Gastrocnemius medialis (tissue), 4 donors: ENCODE results near the gene RNF44. TPM values are rescaled to one million over a fixed set of nuclear protein-coding genes. Genes with fewer than 3 reads are reported as not detected.

ENCODE experiments used
- ATAC-seq, 2 donors: fragments of 150-250 bp; one replicate each; pipeline ENCODE4 v1.9.1; 2016
- DNase-seq, 2 donors: peaks; one replicate each; pipeline ENCODE4 v3.0.0-alpha.2; 2019
- H3K27ac ChIP-seq, 4 donors: fragments of 200-600 bp; sonication (generic); 1 replicate in 1 of 4; 2 replicates in 3 of 4; pipeline ENCODE4 v1.5.1; 2016 to 2018; ENCODE audit warnings: mild to moderate bottlenecking in 2 of 4, moderate library complexity in 1 of 4
- H3K27me3 ChIP-seq, 3 donors: fragments of 200-600 bp; sonication (generic) in 2 of 3; 1 replicate in 1 of 3; 2 replicates in 2 of 3; pipeline versions ENCODE4 v1.5.1 to v1.6.0; 2016 to 2019; ENCODE audit warnings: mild to moderate bottlenecking in 1 of 3, moderate library complexity in 1 of 3
- H3K36me3 ChIP-seq, 2 donors: fragments of 200-600 bp; sonication (generic) in 1 of 2; one replicate each; pipeline ENCODE4 v1.5.1; 2017 to 2018
- H3K4me1 ChIP-seq, 2 donors: fragments of 200-600 bp; sonication (generic) in 1 of 2; one replicate each; pipeline ENCODE4 v1.5.1; 2016 to 2017; ENCODE audit warnings: mild to moderate bottlenecking in 2 of 2
- H3K4me3 ChIP-seq, 4 donors: fragments of 200-600 bp; sonication (generic) in 3 of 4; 1 replicate in 1 of 4; 2 replicates in 3 of 4; pipeline ENCODE4 v1.5.1; 2016 to 2019; ENCODE audit warnings: mild to moderate bottlenecking in 2 of 4
- H3K9me3 ChIP-seq, 3 donors: fragments of 200-600 bp; sonication (generic) in 2 of 3; 1 replicate in 1 of 3; 2 replicates in 2 of 3; pipeline ENCODE4 v1.5.1; 2016 to 2019
- POLR2A ChIP-seq, 2 donors: fragments of 450-650 bp; IDR thresholded peaks; one replicate each; pipeline ENCODE4 v1.6.1; 2017; ENCODE audit warnings: antibody characterized with exemption in 2 of 2, mild to moderate bottlenecking in 2 of 2, moderate library complexity in 2 of 2
- in situ Hi-C, 4 donors: fragments of 200-750 bp; cut with MboI; loops; one replicate each; pipeline versions ENCODE4 v1.15.0 to v1.8.0; 2017; ENCODE audit warnings: low sequenced_read_pairs in 4 of 4
- intact Hi-C: fragments of 100-400 bp; cut with DNase I; formaldehyde crosslinking; loops from one replicate; pipeline ENCODE4 v1.15.1; 2023; ENCODE audit warnings: low total_unique reads
- total RNA-seq, 4 donors: library from RNA; depleted of rRNA; stranded (reverse); fragments of >200 nt; gene quantifications; one replicate each; pipeline versions ENCODE4 v1.1.0 to v1.2.3, GENCODE V29; 2016
- TF ChIP-seq, protein P1 (sequence below), 5 experiments: fragments of 450-650 bp in 3 of 5; fragments of 200-600 bp in 2 of 5; sonication (generic) in 2 of 5; IDR thresholded peaks in 4 of 5; conservative IDR thresholded peaks in 1 of 5; 1 replicate in 4 of 5; 2 replicates in 1 of 5; pipeline ENCODE4 v1.5.1; 2016 to 2019; ENCODE audit warnings: antibody characterized with exemption in 5 of 5, mild to moderate bottlenecking in 3 of 5, moderate library complexity in 3 of 5

Gene RNF44
- total RNA-seq, 4 donors from 2014 or later: 4.1 to 7.0 (median 6.7) TPM

DNA sequence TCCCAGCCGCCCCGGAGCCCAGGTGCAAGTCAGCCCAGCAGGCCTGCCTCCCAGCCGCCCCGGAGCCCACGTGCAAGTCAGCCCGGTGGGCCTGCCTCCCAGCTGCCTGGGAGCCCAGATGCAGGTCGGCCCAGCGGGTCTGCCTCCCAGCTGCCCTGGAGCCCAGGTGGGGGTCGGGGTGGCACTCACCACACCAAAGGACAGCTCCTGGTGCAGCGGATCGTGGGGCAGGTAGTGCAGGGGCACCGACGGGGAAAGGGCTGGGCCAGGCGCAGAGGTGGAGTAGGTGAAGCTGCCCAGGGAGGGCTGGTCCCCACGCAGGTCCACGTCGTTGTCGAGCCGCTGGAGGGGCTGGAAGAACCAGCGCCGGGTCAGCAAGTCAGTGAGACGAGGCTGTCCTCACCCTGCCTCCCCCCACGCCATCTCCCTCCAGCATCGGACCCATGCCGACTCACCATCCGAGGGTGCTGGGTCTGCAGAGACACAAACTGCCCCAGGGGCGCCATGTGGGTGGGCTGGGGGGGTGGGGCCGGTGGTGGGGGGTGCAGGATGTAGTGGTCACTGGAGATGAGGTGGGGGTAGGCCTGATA, 6.7 kb downstream of the RNF44 start:
- H3K36me3 ChIP-seq: peaks cover 0 to 45% of the 10 kb centered on the region in 2 donors
- no peak overlapping the region for H3K27ac ChIP-seq
- no peaks in the 10 kb centered on the region for H3K9me3 ChIP-seq
- no peak for DNase-seq
- intact Hi-C loops (no loop called here), in situ Hi-C loops (loop anchor here in 3 of 4 donors (10.0 to 25.0 kb wide), 4 partner anchors 93 to 482 kb away; partner anchors contain the start of genes UIMC1 (in 2 of the 3), CLTB (in 1 of the 3), FAF2 (in 1 of the 3) and ZNF346 (in 1 of the 3))
- TF ChIP-seq, protein P1, sequence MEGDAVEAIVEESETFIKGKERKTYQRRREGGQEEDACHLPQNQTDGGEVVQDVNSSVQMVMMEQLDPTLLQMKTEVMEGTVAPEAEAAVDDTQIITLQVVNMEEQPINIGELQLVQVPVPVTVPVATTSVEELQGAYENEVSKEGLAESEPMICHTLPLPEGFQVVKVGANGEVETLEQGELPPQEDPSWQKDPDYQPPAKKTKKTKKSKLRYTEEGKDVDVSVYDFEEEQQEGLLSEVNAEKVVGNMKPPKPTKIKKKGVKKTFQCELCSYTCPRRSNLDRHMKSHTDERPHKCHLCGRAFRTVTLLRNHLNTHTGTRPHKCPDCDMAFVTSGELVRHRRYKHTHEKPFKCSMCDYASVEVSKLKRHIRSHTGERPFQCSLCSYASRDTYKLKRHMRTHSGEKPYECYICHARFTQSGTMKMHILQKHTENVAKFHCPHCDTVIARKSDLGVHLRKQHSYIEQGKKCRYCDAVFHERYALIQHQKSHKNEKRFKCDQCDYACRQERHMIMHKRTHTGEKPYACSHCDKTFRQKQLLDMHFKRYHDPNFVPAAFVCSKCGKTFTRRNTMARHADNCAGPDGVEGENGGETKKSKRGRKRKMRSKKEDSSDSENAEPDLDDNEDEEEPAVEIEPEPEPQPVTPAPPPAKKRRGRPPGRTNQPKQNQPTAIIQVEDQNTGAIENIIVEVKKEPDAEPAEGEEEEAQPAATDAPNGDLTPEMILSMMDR (IDR thresholded peaks at IDR 0.05 in 4 of 5, conservative IDR thresholded peaks at IDR 0.05 in 1 of 5): no peak
- no peak for TF ChIP-seq POLR2A (IDR thresholded peaks at IDR 0.05)
- no peak overlapping the region for H3K4me3 ChIP-seq
- H3K27me3 ChIP-seq: no peaks in the 10 kb centered on the region
- H3K4me1 ChIP-seq: peaks cover 29 to 33% of the 10 kb centered on the region in 2 donors
- no peak for ATAC-seq

DNA sequence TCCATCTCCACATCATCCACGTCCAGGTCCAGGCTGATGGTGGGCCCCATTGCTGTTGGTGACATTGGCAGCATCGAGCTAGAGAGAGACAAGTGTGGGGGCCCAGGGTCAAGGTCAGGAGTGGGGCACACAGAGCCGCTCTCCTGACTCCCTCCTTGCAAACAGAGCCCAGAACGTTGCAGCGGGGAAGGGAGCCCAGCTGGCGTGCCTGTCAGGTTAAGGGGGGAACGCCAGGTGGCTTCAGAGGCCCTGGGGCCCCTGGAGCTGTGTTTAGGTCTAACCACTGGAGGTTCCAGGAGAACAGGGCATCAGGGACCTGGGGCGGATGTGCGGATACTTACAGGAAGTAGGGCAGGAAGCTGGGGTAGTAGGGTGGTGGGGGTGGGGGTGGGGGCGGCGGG, 7.5 kb downstream of the RNF44 start:
- intact Hi-C loops (no loop called here), in situ Hi-C loops (loop anchor here in 3 of 4 donors (10.0 to 25.0 kb wide), 4 partner anchors 92 to 483 kb away; partner anchors contain the start of genes UIMC1 (in 2 of the 3), CLTB (in 1 of the 3), FAF2 (in 1 of the 3) and ZNF346 (in 1 of the 3))
- Histone ChIP-seq H3K27me3 (no peaks in the 10 kb centered on the region), H3K9me3 (no peaks in the 10 kb centered on the region), H3K36me3 (peaks cover 0 to 45% of the 10 kb centered on the region in 2 donors), H3K27ac (no peak overlapping the region), H3K4me1 (peaks cover 22 to 25% of the 10 kb centered on the region in 2 donors), H3K4me3 (no peak overlapping the region)
- DNase-seq (no peak), ATAC-seq (no peak)
- TF ChIP-seq, protein P1 (IDR thresholded peaks at IDR 0.05 in 4 of 5, conservative IDR thresholded peaks at IDR 0.05 in 1 of 5): no peak
- no peak for TF ChIP-seq POLR2A (IDR thresholded peaks at IDR 0.05)

DNA sequence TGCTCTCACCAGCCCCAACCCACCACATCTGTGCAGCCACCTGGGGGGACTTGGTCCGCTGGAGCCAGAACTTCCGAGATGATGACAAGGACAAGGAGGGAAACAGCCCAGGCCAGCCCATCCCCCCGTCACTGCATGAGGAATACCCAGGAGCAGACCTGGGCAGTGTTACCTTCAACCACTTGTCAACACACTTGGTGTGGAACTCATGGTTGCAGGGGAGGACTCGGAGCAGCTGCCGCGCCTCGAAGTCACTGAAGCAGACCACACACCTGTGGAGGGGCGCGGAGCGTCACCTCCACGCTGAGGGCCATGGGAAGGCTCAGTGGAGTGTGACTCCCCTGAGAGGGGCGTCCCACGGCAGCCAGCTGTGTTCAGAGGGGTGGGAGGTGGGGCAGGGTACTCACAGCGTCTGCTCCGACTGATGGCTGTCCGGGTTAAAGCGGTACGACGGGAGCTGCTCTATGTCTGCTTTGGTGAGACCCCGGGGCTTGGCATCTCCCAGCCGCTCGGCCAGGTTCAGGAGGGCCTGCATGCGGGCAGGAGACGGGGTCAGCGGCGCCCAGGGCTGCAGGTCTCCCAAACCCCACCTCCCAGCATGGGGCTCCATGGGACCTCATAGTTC, 8.0 kb downstream of the RNF44 start:
- intact Hi-C loops (no loop called here), in situ Hi-C loops (loop anchor here in 2 of 4 donors (25.0 kb wide), 3 partner anchors 92 to 483 kb away; partner anchors contain the start of genes CLTB (in 1 of the 2), FAF2 (in 1 of the 2), UIMC1 (in 1 of the 2) and ZNF346 (in 1 of the 2))
- peaks cover 0 to 45% of the 10 kb centered on the region in 2 donors for H3K36me3 ChIP-seq
- H3K27ac ChIP-seq: no peak overlapping the region
- H3K27me3 ChIP-seq: no peaks in the 10 kb centered on the region
- no peak overlapping the region for H3K4me3 ChIP-seq
- no peaks in the 10 kb centered on the region for H3K9me3 ChIP-seq
- DNase-seq (no peak), ATAC-seq (no peak)
- TF ChIP-seq POLR2A (IDR thresholded peaks at IDR 0.05): no peak
- TF ChIP-seq, protein P1 (IDR thresholded peaks at IDR 0.05 in 4 of 5, conservative IDR thresholded peaks at IDR 0.05 in 1 of 5): no peak
- H3K4me1 ChIP-seq: peaks cover 16 to 20% of the 10 kb centered on the region in 2 donors

DNA sequence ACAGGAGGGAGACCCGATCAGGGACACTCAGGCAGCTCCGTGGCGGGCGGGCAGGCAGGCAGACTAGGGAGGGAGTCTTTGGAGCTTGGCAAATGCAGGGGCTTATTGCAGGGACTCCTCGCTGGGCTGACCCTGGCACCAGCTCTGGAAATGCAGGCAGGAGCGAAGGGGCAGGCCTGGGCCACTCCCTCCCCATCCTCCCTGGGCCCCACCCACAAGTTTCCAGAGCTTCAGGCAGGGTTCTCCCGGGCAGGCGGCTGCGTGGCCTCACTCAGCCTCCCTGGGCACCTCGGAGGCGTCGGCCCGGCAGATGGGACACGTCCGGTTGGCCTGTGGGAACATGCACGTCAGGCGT, 8.5 kb downstream of the RNF44 start:
- DNase-seq: no peak
- in situ Hi-C loops: loop anchor here in 2 of 4 donors (25.0 kb wide), 3 partner anchors 91 to 484 kb away; partner anchors contain the start of genes CLTB (in 1 of the 2), FAF2 (in 1 of the 2), UIMC1 (in 1 of the 2) and ZNF346 (in 1 of the 2)

More for the DNA sequence above, 8.5 kb downstream of the RNF44 start:
- ATAC-seq: no peak
- TF ChIP-seq, protein P1 (IDR thresholded peaks at IDR 0.05 in 4 of 5, conservative IDR thresholded peaks at IDR 0.05 in 1 of 5): no peak
- TF ChIP-seq POLR2A (IDR thresholded peaks at IDR 0.05): no peak
- no peaks in the 10 kb centered on the region for H3K27me3 ChIP-seq
- peaks cover 12 to 15% of the 10 kb centered on the region in 2 donors for H3K4me1 ChIP-seq
- H3K36me3 ChIP-seq: peaks cover 0 to 45% of the 10 kb centered on the region in 2 donors
- no peak overlapping the region for H3K27ac ChIP-seq
- H3K9me3 ChIP-seq: no peaks in the 10 kb centered on the region
- no peak overlapping the region for H3K4me3 ChIP-seq
- intact Hi-C loops: no loop called here
